Tibial nerve (tissue), 4 donors: ENCODE results near the gene PLPPR2. TPM values are rescaled to one million over a fixed set of nuclear protein-coding genes. Genes with fewer than 3 reads are reported as not detected.
A peak's percentile ranks its signal among the peaks of the same experiment; 100 is the strongest.
"Not testable (repeated sequence)": the region's sequence is repeated elsewhere in the genome, so short reads cannot be mapped to it uniquely, and the experiment has no call there.

Experiments
- DNase-seq, 2 donors: peaks; one replicate each; pipeline ENCODE4 v3.0.0-alpha.2; 2019; ENCODE audit warnings: low spot score in 2 of 2
- H3K27ac ChIP-seq, 4 donors: fragments of 200-600 bp; sonication (generic) in 3 of 4; one replicate each; pipeline ENCODE4 v1.5.1; 2017 to 2019; ENCODE audit warnings: mild to moderate bottlenecking in 1 of 4
- H3K27me3 ChIP-seq, 2 donors: fragments of 200-600 bp; sonication (generic) in 1 of 2; one replicate each; pipeline versions ENCODE4 v1.5.1 to v1.6.0; 2017 to 2019
- H3K36me3 ChIP-seq, 3 donors: fragments of 200-600 bp; sonication (generic); one replicate each; pipeline ENCODE4 v1.5.1; 2018 to 2019
- H3K4me1 ChIP-seq, 4 donors: fragments of 200-600 bp; sonication (generic) in 3 of 4; one replicate each; pipeline ENCODE4 v1.5.1; 2017 to 2019
- H3K4me3 ChIP-seq, 4 donors: fragments of 200-600 bp; sonication (generic) in 3 of 4; one replicate each; pipeline ENCODE4 v1.5.1; 2017 to 2019; ENCODE audit warnings: mild to moderate bottlenecking in 1 of 4, moderate library complexity in 1 of 4
- H3K9me3 ChIP-seq, 4 donors: fragments of 200-600 bp; sonication (generic) in 3 of 4; one replicate each; pipeline ENCODE4 v1.5.1; 2017 to 2019
- EP300 ChIP-seq, 2 donors: sonication (generic); formaldehyde crosslinking; IDR thresholded peaks; one replicate each; pipeline ENCODE4 v1.6.1; 2017; ENCODE audit warnings: antibody characterized with exemption in 2 of 2, mild to moderate bottlenecking in 1 of 2
- POLR2A ChIP-seq, 2 donors: fragments of 450-650 bp; IDR thresholded peaks; one replicate each; pipeline ENCODE4 v1.6.1; 2017; ENCODE audit warnings: antibody characterized with exemption in 2 of 2, mild to moderate bottlenecking in 2 of 2, moderate library complexity in 2 of 2
- WGBS, 2 donors: methylation state at CpG; one replicate each; pipeline ENCODE4 v1.1.5; 2018; 5-methylcytosine and 5-hydroxymethylcytosine counted together
- total RNA-seq, 4 donors: library from RNA; depleted of rRNA; stranded (reverse); fragments of >200 nt; gene quantifications; one replicate each; pipeline ENCODE4 v1.1.0, GENCODE V29; 2016
- TF ChIP-seq, protein P1 (sequence below), 5 experiments: fragments of 200-600 bp in 3 of 5; fragments of 450-650 bp in 2 of 5; sonication (generic) in 3 of 5; IDR thresholded peaks; one replicate each; pipeline ENCODE4 v1.5.1; 2016 to 2019; ENCODE audit warnings: antibody characterized with exemption in 5 of 5, mild to moderate bottlenecking in 3 of 5, moderate library complexity in 2 of 5

PLPPR2 gene
- total RNA-seq, result 10 to 100 TPM; 20.1 to 82.2 (median 33.8) TPM

DNA sequence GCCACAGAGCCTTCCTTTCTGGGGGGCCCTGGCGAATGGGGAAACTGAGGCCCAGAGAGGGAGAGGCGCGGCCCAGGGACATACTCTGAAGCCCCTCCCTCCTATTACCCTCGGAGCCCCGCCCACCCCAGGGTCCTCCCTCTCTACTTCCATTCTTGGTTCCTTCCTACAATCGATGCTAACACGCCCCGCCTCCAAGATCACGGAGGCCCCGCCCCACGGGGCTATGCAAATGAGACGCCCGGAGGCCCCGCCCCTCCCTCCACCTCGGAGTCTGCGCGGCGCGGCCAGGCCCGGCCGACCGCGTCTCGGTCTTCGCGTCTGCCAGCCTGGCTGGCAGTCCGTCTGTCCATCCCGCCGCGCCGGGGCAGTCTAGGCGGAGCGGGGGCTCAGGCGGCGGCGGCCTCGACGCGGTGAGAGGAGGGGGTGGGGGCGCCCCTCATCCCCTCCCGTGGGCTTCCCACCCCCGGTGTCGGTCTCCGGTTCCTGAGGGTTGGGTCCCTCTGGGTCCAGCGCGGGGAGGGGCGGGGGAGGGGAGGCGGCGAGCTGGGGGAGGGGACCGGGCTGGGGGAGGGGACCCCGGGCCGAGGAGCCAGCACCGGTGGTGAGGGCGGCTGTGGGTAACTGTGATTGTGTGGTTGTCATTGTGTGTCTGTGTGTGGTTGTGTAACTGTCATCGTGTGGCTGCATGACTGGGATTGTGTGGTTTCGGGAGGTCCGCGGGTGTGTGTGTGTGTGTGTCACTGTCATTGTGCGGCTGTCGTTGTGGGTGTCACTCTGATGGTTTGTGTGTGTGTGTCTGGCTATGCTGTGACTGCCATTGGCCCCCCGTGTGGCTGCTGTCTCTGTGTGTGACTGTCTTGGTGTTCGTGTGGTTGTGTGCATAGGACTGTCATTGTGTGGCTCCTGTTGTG, at the start of gene PLPPR2:
Gene PLPPR2, plus strand, starts transcription at position 273 of the 914 bp plus-strand sequence. CDS start 2,242 bp downstream, outside the sequence.
- WGBS, 2 donors, result 2 to 6% methylated on average over 30 to 43 of the region's 62 CpGs
- TF ChIP-seq, protein P1, sequence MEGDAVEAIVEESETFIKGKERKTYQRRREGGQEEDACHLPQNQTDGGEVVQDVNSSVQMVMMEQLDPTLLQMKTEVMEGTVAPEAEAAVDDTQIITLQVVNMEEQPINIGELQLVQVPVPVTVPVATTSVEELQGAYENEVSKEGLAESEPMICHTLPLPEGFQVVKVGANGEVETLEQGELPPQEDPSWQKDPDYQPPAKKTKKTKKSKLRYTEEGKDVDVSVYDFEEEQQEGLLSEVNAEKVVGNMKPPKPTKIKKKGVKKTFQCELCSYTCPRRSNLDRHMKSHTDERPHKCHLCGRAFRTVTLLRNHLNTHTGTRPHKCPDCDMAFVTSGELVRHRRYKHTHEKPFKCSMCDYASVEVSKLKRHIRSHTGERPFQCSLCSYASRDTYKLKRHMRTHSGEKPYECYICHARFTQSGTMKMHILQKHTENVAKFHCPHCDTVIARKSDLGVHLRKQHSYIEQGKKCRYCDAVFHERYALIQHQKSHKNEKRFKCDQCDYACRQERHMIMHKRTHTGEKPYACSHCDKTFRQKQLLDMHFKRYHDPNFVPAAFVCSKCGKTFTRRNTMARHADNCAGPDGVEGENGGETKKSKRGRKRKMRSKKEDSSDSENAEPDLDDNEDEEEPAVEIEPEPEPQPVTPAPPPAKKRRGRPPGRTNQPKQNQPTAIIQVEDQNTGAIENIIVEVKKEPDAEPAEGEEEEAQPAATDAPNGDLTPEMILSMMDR (IDR thresholded peaks at IDR 0.05), result peak in 1 of 5 experiments; percentile 19
- TF ChIP-seq EP300 (IDR thresholded peaks at IDR 0.05) (peak in 1 of 2 donors; percentile 65), POLR2A (IDR thresholded peaks at IDR 0.05) (peak; percentile 35 to 73)
- Histone ChIP-seq H3K27ac (peak within 1 kb of the TSS; percentile 74 to 87 (median 76)), H3K9me3 (no peaks in the 10 kb centered on the region), H3K36me3 (peaks cover 0 to 33% (median 0%) of the 10 kb centered on the region in 3 donors), H3K4me3 (peak within 1 kb of the TSS; percentile 57 to 77 (median 64)), H3K27me3 (no peaks in the 10 kb centered on the region), H3K4me1 (peaks cover 0 to 19% (median 4%) of the 10 kb centered on the region in 4 donors)
- DNase-seq, result peak; percentile 96 to 97

DNA sequence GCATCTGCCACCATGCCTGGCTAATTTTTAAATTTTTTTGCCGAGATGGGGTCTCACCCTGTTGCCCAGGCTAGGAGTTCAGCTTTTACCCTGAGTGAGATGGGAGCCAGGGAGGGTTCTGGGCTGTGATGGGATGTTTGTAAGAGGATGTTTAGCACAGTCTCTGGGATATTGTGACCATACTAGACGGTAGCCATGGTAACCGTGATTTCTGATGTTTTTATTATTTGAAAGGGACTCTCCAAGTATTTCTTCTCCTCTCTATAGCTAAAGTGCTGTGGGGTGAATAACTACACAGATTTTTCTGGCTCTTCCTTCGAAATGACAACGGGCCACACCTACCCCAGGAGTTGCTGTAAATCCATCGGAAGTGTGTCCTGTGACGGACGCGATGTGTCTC, 48.9 kb upstream of the PLPPR2 start:
- TF ChIP-seq EP300 (IDR thresholded peaks at IDR 0.05) (no peak), POLR2A (IDR thresholded peaks at IDR 0.05) (no peak)
- TF ChIP-seq, protein P1 (IDR thresholded peaks at IDR 0.05), result no peak
- DNase-seq, result no peak
- peaks cover 0 to 7% of the 10 kb centered on the region in 2 donors for H3K27me3 ChIP-seq
- H3K27ac ChIP-seq, result no peak overlapping the region
- H3K4me3 ChIP-seq, result no peak overlapping the region
- no peaks in the 10 kb centered on the region for H3K36me3 ChIP-seq
- no peaks in the 10 kb centered on the region for H3K9me3 ChIP-seq
- no peaks in the 10 kb centered on the region for H3K4me1 ChIP-seq
- 76 to 78% methylated on average over 9 of the region's 9 CpGs for WGBS, 2 donors

DNA sequence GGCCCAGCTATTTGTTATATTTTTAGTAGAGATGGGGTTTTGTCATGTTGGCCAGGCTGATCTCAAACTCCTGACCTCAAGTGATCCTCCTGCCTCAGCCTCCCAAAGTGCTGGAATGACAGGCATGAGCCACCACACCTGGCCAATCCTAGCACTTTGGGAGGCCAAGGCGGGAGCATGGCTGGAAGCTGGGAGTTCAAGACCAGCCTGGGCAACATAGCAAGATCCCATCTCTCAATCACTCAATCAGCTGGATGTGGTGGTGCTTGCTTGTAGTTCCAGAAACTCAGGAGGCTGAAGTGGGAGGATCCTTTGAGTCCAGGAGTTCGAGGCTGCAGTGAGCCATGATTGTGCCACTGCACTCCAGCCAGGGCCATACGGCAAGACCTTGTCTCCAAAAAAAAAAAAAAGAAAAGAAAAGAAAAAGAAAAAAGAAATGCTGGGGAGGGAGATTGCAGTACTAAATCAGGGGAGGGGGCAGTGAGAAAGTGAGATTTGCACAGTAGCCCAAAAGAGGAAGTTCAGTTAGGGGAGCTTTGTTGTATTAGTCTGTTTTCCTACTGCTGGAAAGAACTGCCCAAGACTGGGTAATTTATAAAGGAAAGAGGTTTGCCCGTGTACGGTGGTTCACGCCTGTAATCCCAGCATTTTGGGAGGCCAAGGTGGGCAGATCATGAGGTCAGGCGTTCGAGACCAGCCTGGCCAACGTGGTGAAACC, 34.8 kb upstream of the PLPPR2 start:
- H3K27me3 ChIP-seq, H3K4me3 ChIP-seq, H3K36me3 ChIP-seq, DNase-seq, H3K9me3 ChIP-seq, H3K27ac ChIP-seq: not testable (repeated sequence)
- WGBS, 2 donors, result 84 to 87% methylated on average over 9 of the region's 9 CpGs
- peaks cover 3 to 46% (median 23%) of the 10 kb centered on the region in 4 donors for H3K4me1 ChIP-seq

- Histone ChIP-seq H3K4me1 (peaks cover 3 to 48% (median 23%) of the 10 kb centered on the region in 4 donors), H3K4me3 (no peak overlapping the region), H3K9me3 (no peaks in the 10 kb centered on the region), H3K36me3 (peaks cover 0 to 16% (median 0%) of the 10 kb centered on the region in 3 donors), H3K27ac (peak overlapping the region in 1 of 4 donors; percentile 2), H3K27me3 (no peaks in the 10 kb centered on the region)
- TF ChIP-seq EP300 (IDR thresholded peaks at IDR 0.05), result no peak
- no peak for TF ChIP-seq POLR2A (IDR thresholded peaks at IDR 0.05)
- TF ChIP-seq, protein P1 (IDR thresholded peaks at IDR 0.05), result no peak
- 72 to 74% methylated on average over 14 of the region's 14 CpGs for WGBS, 2 donors
- DNase-seq, result no peak
These were observed 33.8 kb upstream of the PLPPR2 start for GRCh38 chr19:11321191-11322126.
